Measurements from ENCODE around the gene EIF3F. TPM values are rescaled to one million over a fixed set of nuclear protein-coding genes. Genes with fewer than 3 reads are reported as not detected.

The EIF3F gene
- total and polyA plus RNA-seq, 2 of the 8 experiments (the other 6 are each of a cell fraction or from before 2014, with no cell fraction given), result 222 to 388 TPM

GRCh38 chr11:7955191-7955590 lies 31.9 kb upstream of the EIF3F start:
- no peak overlapping the region for H3K23ac ChIP-seq (ENCODE audit: insufficient read length)
- H3K23me2 ChIP-seq (ENCODE audit: low read depth, low read length), result no peaks in the 10 kb centered on the region
- POLR2A ChIA-PET (ENCODE audit: partially characterized antibody), result no interaction called here
- 92% methylated on average over 1 of the region's 1 CpG; no CpG with 5 or more reads in 1 of the 2 experiments for WGBS, 2 experiments (ENCODE audit: extremely low coverage in 1 of 2, insufficient coverage in 1 of 2, insufficient read length in 1 of 2, insufficient replicate concordance in 2 of 2, low coverage in 1 of 2, low lambda C conversion rate in 2 of 2, missing lambda C conversion rate in 1 of 2)
- no peaks in the 10 kb centered on the region for H3K27me3 ChIP-seq (replicated peaks in 1 of 4; ENCODE audit: control insufficient read depth in 3 of 4, extremely low read depth in 1 of 4, insufficient read depth in 3 of 4, low read length in 3 of 4)
- H2BK15ac ChIP-seq (ENCODE audit: low read length), result no peak overlapping the region
- no peak overlapping the region for H3K4me3 ChIP-seq (ENCODE audit: extremely low read depth in 1 of 4, insufficient read depth in 2 of 4, low read depth in 3 of 4, low read length in 4 of 4)
- no peaks in the 10 kb centered on the region for H3K79me2 ChIP-seq (ENCODE audit: control insufficient read depth in 1 of 2, insufficient read depth in 2 of 2, low read length in 2 of 2)
- H3K36me3 ChIP-seq (ENCODE audit: control insufficient read depth in 2 of 4, insufficient read depth in 4 of 4, low read length in 3 of 4), result no peaks in the 10 kb centered on the region
- H4K91ac ChIP-seq (replicated peaks; ENCODE audit: insufficient read length, low read length), result no peak overlapping the region
- H4K20me1 ChIP-seq (replicated peaks in 1 of 2; ENCODE audit: control insufficient read depth in 1 of 2, insufficient read depth in 2 of 2, low read length in 2 of 2), result no peaks in the 10 kb centered on the region
- no peak overlapping the region for H3K56ac ChIP-seq (replicated peaks; ENCODE audit: insufficient read length, low read depth, low read length)
- H3K4me1 ChIP-seq (replicated peaks in 1 of 4; ENCODE audit: control insufficient read depth in 3 of 4, insufficient read depth in 4 of 4, low read length in 3 of 4), result no peaks in the 10 kb centered on the region
- H3K79me1 ChIP-seq (ENCODE audit: low read depth, low read length), result no peaks in the 10 kb centered on the region
- no peak overlapping the region for H3K18ac ChIP-seq (ENCODE audit: extremely low read depth, low read length)
- no peak overlapping the region for H3K4me2 ChIP-seq (ENCODE audit: insufficient read depth in 1 of 2, low read depth in 2 of 2, low read length in 2 of 2)
- H3K9me3 ChIP-seq (ENCODE audit: insufficient read depth in 2 of 2, low read depth in 1 of 2, low read length in 1 of 2), result no peaks in the 10 kb centered on the region
- H3K27ac ChIP-seq (ENCODE audit: low read depth, low read length), result no peak overlapping the region
- no peak overlapping the region for H2BK12ac ChIP-seq (ENCODE audit: low read depth, low read length)
- no peak overlapping the region for H4K5ac ChIP-seq (ENCODE audit: insufficient read length, low read depth, low read length)
- FAIRE-seq (no peak), DNase-seq (ENCODE audit: low read depth in 1 of 2, low spot score in 2 of 2) (no peak)
- no peak overlapping the region for H4K8ac ChIP-seq (ENCODE audit: extremely low read depth, insufficient read depth, low read length)
- H2BK120ac ChIP-seq (replicated peaks; ENCODE audit: low read depth, low read length), result no peak overlapping the region
- no peak for TF ChIP-seq CEBPB (IDR thresholded peaks at IDR 0.05; ENCODE audit: low read depth, low read length)
- TF ChIP-seq BACH1 (IDR thresholded peaks at IDR 0.05; ENCODE audit: low read length), result no peak
- TF ChIP-seq RBBP5 (IDR thresholded peaks at IDR 0.05; ENCODE audit: borderline replicate concordance, low read depth, low read length), result no peak
- TF ChIP-seq CHD1 (IDR thresholded peaks at IDR 0.05; ENCODE audit: low read depth, low read length), result no peak
- TF ChIP-seq SIN3A (conservative IDR thresholded peaks at IDR 0.05 in 1 of 2, IDR thresholded peaks at IDR 0.05 in 1 of 2; ENCODE audit: low read depth in 1 of 2, low read length in 2 of 2), result no peak
- no peak for TF ChIP-seq POLR2AphosphoS5 (IDR thresholded peaks at IDR 0.05; ENCODE audit: low read depth, low read length)
- TF ChIP-seq SAP30 (IDR thresholded peaks at IDR 0.05; ENCODE audit: insufficient read depth, insufficient replicate concordance, low read length), result no peak
- TF ChIP-seq TAF7 (optimal IDR thresholded peaks at IDR 0.05; ENCODE audit: borderline replicate concordance, low read depth, low read length), result no peak
- no peak for TF ChIP-seq CREB1 (IDR thresholded peaks at IDR 0.05)
- H3K14ac ChIP-seq (ENCODE audit: insufficient read length), result no peak overlapping the region
- no peak overlapping the region for H2AK5ac ChIP-seq (ENCODE audit: low read depth, low read length)
- H2BK5ac ChIP-seq (ENCODE audit: low read depth, low read length), result no peak overlapping the region
- CTCF ChIA-PET (ENCODE audit: partially characterized antibody), result no interaction called here
- no peak overlapping the region for H3K9ac ChIP-seq (replicated peaks in 1 of 4; ENCODE audit: extremely low read depth in 1 of 4, low read depth in 3 of 4, low read length in 3 of 4)
- H2AFZ ChIP-seq (ENCODE audit: low read length), result no peak overlapping the region
- no peak overlapping the region for H3K4ac ChIP-seq (replicated peaks; ENCODE audit: insufficient read length, low read depth, low read length)
- H2BK20ac ChIP-seq (ENCODE audit: low read length), result no peak overlapping the region

Data from H1 (cell line).